Erythroblast (primary cell): Measurements from ENCODE around the gene SGIP1.

Experiments used
- GATA1 ChIP-seq: IDR thresholded peaks from 2 replicates; pipeline ENCODE4 v1.6.1; 2011; ENCODE audit warnings: low read depth, mild to moderate bottlenecking, control low read depth, low read length, moderate library complexity
- POLR2A ChIP-seq: IDR thresholded peaks from 2 replicates; pipeline ENCODE4 v1.6.1; 2011; ENCODE audit warnings: mild to moderate bottlenecking, low read length

DNA sequence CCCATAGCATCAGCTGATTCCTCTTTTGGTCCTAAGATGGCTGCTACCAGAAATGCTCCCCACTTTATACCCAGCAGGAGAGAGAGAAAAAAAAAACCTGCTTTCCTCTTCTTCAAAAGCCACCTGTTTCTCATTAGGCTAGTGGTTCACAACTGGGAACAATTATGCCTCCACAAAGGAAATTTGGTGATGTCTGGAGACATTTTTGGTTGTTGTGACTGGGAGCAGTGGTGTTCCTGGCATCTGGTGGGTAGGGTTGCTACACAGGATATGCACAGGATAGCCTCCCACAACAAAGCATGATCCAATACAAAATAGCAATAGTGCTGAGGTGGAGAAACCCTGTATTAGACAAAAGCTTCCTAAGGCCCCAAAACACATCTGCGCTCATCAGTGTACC, 38.5 kb upstream of the SGIP1 start:
- no peak for TF ChIP-seq POLR2A
- no peak for TF ChIP-seq GATA1
